Dendritic cell treated with granulocyte-macrophage colony-stimulating factor and Interleukin-4, amounts not matched to agents 40 ng/mL and 50 ng/mL, for 4 days (primary cell): ENCODE measurements around the gene GNL3.
"Not testable (repeated sequence)": the region's sequence is repeated elsewhere in the genome, so short reads cannot be mapped to it uniquely, and the experiment has no call there.

Experiments
- H3K27ac Mint-ChIP-seq: one replicate; pipeline ENCODE4 v1.8.0; 2022; ENCODE audit warnings: mild to moderate bottlenecking, mixed read lengths
- H3K27me3 Mint-ChIP-seq: one replicate; pipeline ENCODE4 v1.8.0; 2022; ENCODE audit warnings: mild to moderate bottlenecking, mixed read lengths
- H3K36me3 Mint-ChIP-seq: one replicate; pipeline ENCODE4 v1.8.0; 2022; ENCODE audit warnings: low read depth, mixed read lengths
- H3K4me1 Mint-ChIP-seq: one replicate; pipeline ENCODE4 v1.8.0; 2022; ENCODE audit warnings: low read depth, mixed read lengths
- H3K4me3 Mint-ChIP-seq: one replicate; pipeline ENCODE4 v1.8.0; 2022; ENCODE audit warnings: mild to moderate bottlenecking, moderate library complexity, mixed read lengths
- H3K9me3 Mint-ChIP-seq: one replicate; pipeline ENCODE4 v1.8.0; 2022; ENCODE audit warnings: mixed read lengths
- intact Hi-C: fragments of 100-400 bp; cut with micrococcal nuclease; formaldehyde crosslinking; loops from one replicate; pipeline ENCODE4 v1.15.0; 2022

The GNL3 gene

DNA sequence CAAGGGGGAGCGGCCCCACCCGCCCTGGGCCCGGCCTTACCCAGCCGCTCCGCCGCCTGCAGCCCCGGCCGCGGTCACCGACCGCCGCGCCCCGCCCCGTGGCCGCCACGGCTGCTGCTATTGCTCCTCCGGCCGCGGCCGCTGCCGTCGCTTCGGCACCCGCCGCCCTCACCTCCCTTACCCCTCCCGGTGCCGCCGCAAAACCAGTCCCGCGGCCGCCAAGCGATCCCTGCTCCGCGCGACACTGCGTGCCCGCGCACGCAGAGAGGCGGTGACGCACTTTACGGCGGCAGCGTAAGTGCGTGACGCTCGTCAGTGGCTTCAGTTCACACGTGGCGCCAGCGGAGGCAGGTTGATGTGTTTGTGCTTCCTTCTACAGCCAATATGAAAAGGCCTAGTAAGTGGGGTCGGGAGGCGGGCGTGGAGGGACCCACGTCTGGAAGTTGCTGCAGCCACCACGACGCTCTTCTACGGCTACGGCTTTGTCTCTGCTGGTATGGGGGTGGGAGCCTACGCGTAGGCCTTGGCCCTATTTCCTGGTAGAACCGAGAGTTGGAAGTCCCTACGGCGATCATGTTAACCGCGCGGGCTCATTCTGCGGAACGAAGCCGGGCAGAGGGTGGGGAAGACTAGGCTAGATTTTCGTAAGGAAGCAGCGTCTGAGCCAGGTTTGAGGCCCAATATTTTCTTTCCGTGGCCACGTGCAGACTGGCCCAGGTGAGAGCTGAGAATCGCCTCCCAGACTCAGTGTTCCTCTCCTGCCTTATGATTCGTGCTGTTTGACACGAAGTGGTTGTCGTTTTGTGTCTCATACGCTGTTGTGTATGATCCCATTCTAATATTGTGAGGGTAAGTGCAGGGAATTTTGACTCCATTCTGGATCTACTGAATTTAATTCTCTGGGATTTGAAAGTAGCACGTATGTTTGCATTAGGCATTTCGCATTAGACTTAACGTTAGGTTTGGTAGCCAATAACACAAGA, at the start of gene GNL3, which contains the start of gene PBRM1:
Gene GNL3 (plus strand): TSS at position 324 of the 983 bp plus-strand sequence. CDS start 61 bp downstream, at position 385.
Gene PBRM1 (minus strand): TSS at position 205 of the 983 bp plus-strand sequence.
- Mint-ChIP-seq H3K4me3 (peak within 1 kb of the TSS; percentile 91), H3K27me3 (no peaks in the 10 kb centered on the region), H3K9me3 (no peaks in the 10 kb centered on the region), H3K36me3 (peaks cover 66% of the 10 kb centered on the region), H3K27ac (peak within 1 kb of the TSS; percentile 97), H3K4me1 (peaks cover 49% of the 10 kb centered on the region)
- intact Hi-C loops, result loop anchor here (1.0 kb wide), 1 partner anchor 20 kb away; the partner anchor contains the start of gene SPCS1

DNA sequence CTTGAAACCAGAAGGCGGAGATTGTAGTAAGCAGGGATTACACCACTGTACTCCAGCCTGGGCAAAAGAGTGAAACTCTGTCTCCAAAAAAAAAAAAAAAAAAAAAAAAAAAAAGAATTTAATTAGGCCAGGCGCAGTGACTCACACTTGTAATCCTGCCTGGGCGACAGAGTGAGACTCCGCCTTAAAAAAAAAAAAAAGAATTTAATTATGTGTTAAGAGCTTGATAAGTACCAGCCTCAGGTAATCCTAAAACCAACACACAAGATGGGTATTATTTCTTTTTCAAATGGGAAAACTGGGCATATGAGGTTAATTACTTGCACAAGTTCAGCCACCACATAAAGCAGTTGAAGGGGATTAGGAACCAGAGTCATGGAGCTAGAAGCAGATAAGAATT, 49.2 kb upstream of the GNL3 start:
- Mint-ChIP-seq H3K4me1 (peaks cover 6% of the 10 kb centered on the region), H3K27ac (no peak overlapping the region), H3K36me3 (peaks cover 80% of the 10 kb centered on the region)

GRCh38 chr3:52645549-52645948, 40.3 kb upstream of the GNL3 start:
- Mint-ChIP-seq H3K36me3 (peaks cover 97% of the 10 kb centered on the region), H3K27ac (peak overlapping the region; percentile 9)
- intact Hi-C loops, result loop anchor here (5.0 kb wide), 1 partner anchor 83 kb away; no protein-coding TSS in a partner anchor

More for the DNA sequence above, 49.2 kb upstream of the GNL3 start:
- Mint-ChIP-seq H3K9me3 (no peaks in the 10 kb centered on the region), H3K4me3 (no peak overlapping the region), H3K27me3 (no peaks in the 10 kb centered on the region)
- intact Hi-C loops, result no loop called here

GRCh38 chr3:52649461-52650210, 36.2 kb upstream of the GNL3 start:
- Mint-ChIP-seq H3K9me3 (no peaks in the 10 kb centered on the region), H3K27me3 (no peaks in the 10 kb centered on the region), H3K36me3 (peaks cover 97% of the 10 kb centered on the region), H3K27ac (no peak overlapping the region), H3K4me3 (no peak overlapping the region), H3K4me1 (no peaks in the 10 kb centered on the region)
- intact Hi-C loops, result loop anchor here (5.0 kb wide), 1 partner anchor 87 kb away; no protein-coding TSS in a partner anchor

More at GRCh38 chr3:52645549-52645948, 40.3 kb upstream of the GNL3 start:
- no peak overlapping the region for H3K4me3 Mint-ChIP-seq
- no peaks in the 10 kb centered on the region for H3K4me1 Mint-ChIP-seq
- H3K9me3 Mint-ChIP-seq, result no peaks in the 10 kb centered on the region
- H3K27me3 Mint-ChIP-seq, result no peaks in the 10 kb centered on the region

DNA sequence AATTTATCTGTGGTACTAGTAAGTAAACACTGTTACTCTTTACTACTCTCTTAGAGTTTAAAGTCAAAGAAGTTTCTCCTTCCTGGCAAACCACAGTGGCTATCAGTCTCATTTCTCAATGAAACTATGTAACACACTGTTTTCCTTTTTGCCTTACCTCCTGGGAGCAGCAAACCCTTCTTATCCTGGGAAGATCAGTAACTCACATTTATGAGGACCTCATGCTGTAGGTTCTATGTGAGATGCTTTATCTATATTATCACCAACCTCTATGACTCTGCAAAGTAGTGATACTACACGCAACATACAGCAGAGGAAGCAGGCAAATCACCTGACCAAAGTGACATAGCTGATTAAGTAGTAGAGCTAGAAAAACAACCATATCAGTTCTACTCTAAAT, 35.4 kb upstream of the GNL3 start:
- Mint-ChIP-seq H3K4me3 (no peak overlapping the region), H3K4me1 (no peaks in the 10 kb centered on the region), H3K36me3 (peaks cover 97% of the 10 kb centered on the region), H3K27ac (no peak overlapping the region), H3K9me3 (no peaks in the 10 kb centered on the region), H3K27me3 (no peaks in the 10 kb centered on the region)
- intact Hi-C loops, result no loop called here

- no peak overlapping the region for H3K27ac Mint-ChIP-seq
- intact Hi-C loops, result no loop called here
- no peaks in the 10 kb centered on the region for H3K4me1 Mint-ChIP-seq
- no peaks in the 10 kb centered on the region for H3K9me3 Mint-ChIP-seq
- H3K27me3 Mint-ChIP-seq, result no peaks in the 10 kb centered on the region
- H3K36me3 Mint-ChIP-seq, result peaks cover 100% of the 10 kb centered on the region
- H3K4me3 Mint-ChIP-seq, result no peak overlapping the region
Measured at GRCh38 chr3:52651592-52651991, 34.2 kb upstream of the GNL3 start.

DNA sequence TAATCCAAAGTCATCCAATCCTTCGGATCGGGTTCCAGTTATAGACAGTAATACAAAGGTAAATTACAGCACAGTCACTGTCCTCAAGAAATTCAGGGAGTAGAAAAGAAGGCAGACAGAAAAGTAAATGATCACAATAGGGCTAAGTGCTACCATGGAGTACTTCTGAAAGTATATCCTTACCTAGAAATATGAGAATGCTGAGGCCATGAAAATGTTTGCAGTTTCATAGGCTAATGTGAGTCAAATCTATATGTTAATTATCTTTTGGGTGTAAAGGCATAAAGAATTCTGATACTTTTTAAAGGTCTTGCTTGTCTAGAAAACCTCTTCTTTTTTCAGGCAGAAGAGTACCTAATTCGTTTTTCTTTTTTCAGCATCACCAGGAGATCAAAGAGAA, 29.9 kb upstream of the GNL3 start:
- no peak overlapping the region for H3K27ac Mint-ChIP-seq

GRCh38 chr3:52660046-52660445, 25.8 kb upstream of the GNL3 start:
- H3K4me3 Mint-ChIP-seq, result no peak overlapping the region
- H3K27ac Mint-ChIP-seq, result no peak overlapping the region
- H3K4me1 Mint-ChIP-seq, result no peaks in the 10 kb centered on the region
- no peaks in the 10 kb centered on the region for H3K27me3 Mint-ChIP-seq
- no peaks in the 10 kb centered on the region for H3K9me3 Mint-ChIP-seq
- peaks cover 100% of the 10 kb centered on the region for H3K36me3 Mint-ChIP-seq
- intact Hi-C loops, result no loop called here

More for the DNA sequence above, 29.9 kb upstream of the GNL3 start:
- intact Hi-C loops, result no loop called here
- H3K4me1 Mint-ChIP-seq, result no peaks in the 10 kb centered on the region
- no peaks in the 10 kb centered on the region for H3K27me3 Mint-ChIP-seq
- no peaks in the 10 kb centered on the region for H3K9me3 Mint-ChIP-seq
- peaks cover 100% of the 10 kb centered on the region for H3K36me3 Mint-ChIP-seq
- no peak overlapping the region for H3K4me3 Mint-ChIP-seq

- H3K9me3 Mint-ChIP-seq, result no peaks in the 10 kb centered on the region
- H3K36me3 Mint-ChIP-seq, result peaks cover 100% of the 10 kb centered on the region
- no peak overlapping the region for H3K4me3 Mint-ChIP-seq
- no peaks in the 10 kb centered on the region for H3K27me3 Mint-ChIP-seq
- intact Hi-C loops, result no loop called here
- H3K27ac Mint-ChIP-seq, result no peak overlapping the region
- no peaks in the 10 kb centered on the region for H3K4me1 Mint-ChIP-seq
Measured at GRCh38 chr3:52663098-52663497, 22.7 kb upstream of the GNL3 start.

- Mint-ChIP-seq H3K4me3 (no peak overlapping the region), H3K4me1 (peaks cover 30% of the 10 kb centered on the region), H3K27ac (no peak overlapping the region), H3K27me3 (no peaks in the 10 kb centered on the region), H3K36me3 (peaks cover 95% of the 10 kb centered on the region), H3K9me3 (no peaks in the 10 kb centered on the region)
- intact Hi-C loops, result no loop called here
Measured at GRCh38 chr3:52670621-52671521, 15.0 kb upstream of the GNL3 start.

DNA sequence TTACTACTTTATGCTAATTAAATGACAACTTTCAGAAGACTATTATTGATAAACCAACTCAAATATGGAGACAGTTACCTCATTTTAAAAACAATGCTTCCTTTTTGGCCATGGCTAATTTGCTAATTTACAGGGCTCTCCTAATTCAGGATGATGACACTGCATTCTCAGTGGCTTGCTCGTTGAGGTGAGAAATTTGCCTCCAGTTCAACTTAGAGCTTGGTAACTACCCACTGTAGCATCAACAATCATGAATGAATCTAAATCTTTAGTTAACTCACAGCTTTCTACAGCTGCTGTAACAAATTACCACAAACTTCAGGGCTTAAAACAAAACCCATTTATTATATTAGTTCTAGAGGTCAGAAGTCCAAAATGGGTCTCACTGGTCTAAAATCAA, 14.2 kb upstream of the GNL3 start:
- Mint-ChIP-seq H3K9me3 (no peaks in the 10 kb centered on the region), H3K27me3 (no peaks in the 10 kb centered on the region), H3K4me3 (no peak overlapping the region), H3K27ac (no peak overlapping the region), H3K36me3 (peaks cover 94% of the 10 kb centered on the region), H3K4me1 (peaks cover 35% of the 10 kb centered on the region)
- intact Hi-C loops, result no loop called here

GRCh38 chr3:52676201-52676600, 9.6 kb upstream of the GNL3 start:
- H3K27ac Mint-ChIP-seq, H3K9me3 Mint-ChIP-seq, H3K4me3 Mint-ChIP-seq, H3K27me3 Mint-ChIP-seq, intact Hi-C loops: not testable (repeated sequence)
- H3K4me1 Mint-ChIP-seq, result peaks cover 52% of the 10 kb centered on the region
- H3K36me3 Mint-ChIP-seq, result peaks cover 97% of the 10 kb centered on the region
